Stimulated activated CD8-positive, alpha-beta memory T cell treated with anti-CD3 and anti-CD28 coated beads, Interleukin-7, amount 100 ng/mL, for 24 hours (primary cell): ENCODE data around the gene PELI1.

ENCODE experiments used
- DNase-seq: peaks from one replicate; pipeline ENCODE4 v3.0.0-alpha.2; 2020; ENCODE audit warnings: low read depth

Gene PELI1

GRCh38 chr2:64157792-64158191 is 13.6 kb upstream of the PELI1 start:
- DNase-seq: no peak

- no peak for DNase-seq
Observed at GRCh38 chr2:64153811-64154210, 9.6 kb upstream of the PELI1 start.

- DNase-seq: no peak
Observed at GRCh38 chr2:64151476-64151875, 7.3 kb upstream of the PELI1 start.

- no peak for DNase-seq
Observed at GRCh38 chr2:64145714-64146113, 1.5 kb upstream of the PELI1 start.

- DNase-seq: no peak
Observed at GRCh38 chr2:64145119-64145518, 899 bp upstream of the PELI1 start.

GRCh38 chr2:64143169-64144056 is 807 bp downstream of the PELI1 start:
- no peak for DNase-seq

GRCh38 chr2:64142741-64143168 is 1.5 kb downstream of the PELI1 start:
- DNase-seq: no peak

- no peak for DNase-seq
Observed at GRCh38 chr2:64141674-64142405, 2.4 kb downstream of the PELI1 start.

GRCh38 chr2:64140665-64141200 is 3.5 kb downstream of the PELI1 start:
- DNase-seq: no peak

GRCh38 chr2:64139956-64140355 is 4.3 kb downstream of the PELI1 start:
- DNase-seq: no peak

GRCh38 chr2:64137996-64138395 is 6.2 kb downstream of the PELI1 start:
- no peak for DNase-seq

GRCh38 chr2:64137567-64137966 is 6.7 kb downstream of the PELI1 start:
- DNase-seq: no peak

- no peak for DNase-seq
Observed at GRCh38 chr2:64135421-64135820, 8.8 kb downstream of the PELI1 start.

- no peak for DNase-seq
Observed at GRCh38 chr2:64134813-64135212, 9.4 kb downstream of the PELI1 start.

- no peak for DNase-seq
Observed at GRCh38 chr2:64133828-64134227, 10.4 kb downstream of the PELI1 start.

- no peak for DNase-seq
Observed at GRCh38 chr2:64133354-64133753, 10.9 kb downstream of the PELI1 start.

GRCh38 chr2:64130333-64130732 is 13.9 kb downstream of the PELI1 start:
- no peak for DNase-seq

GRCh38 chr2:64128943-64129391 is 15.3 kb downstream of the PELI1 start:
- no peak for DNase-seq

- no peak for DNase-seq
Observed at GRCh38 chr2:64128406-64128805, 15.8 kb downstream of the PELI1 start.

- DNase-seq: no peak
Observed at GRCh38 chr2:64127119-64127518, 17.1 kb downstream of the PELI1 start.

- DNase-seq: no peak
Observed at GRCh38 chr2:64126601-64127000, 17.6 kb downstream of the PELI1 start.

GRCh38 chr2:64124571-64124970 is 19.6 kb downstream of the PELI1 start:
- no peak for DNase-seq

GRCh38 chr2:64124168-64124567 is 20.1 kb downstream of the PELI1 start:
- DNase-seq: no peak
